B cell (primary cell): ENCODE measurements around the gene ZMIZ1.

Experiments used
- CTCF ChIP-seq: fragments of 200-600 bp; IDR thresholded peaks from one replicate; pipeline ENCODE4 v1.8.0; 2022; ENCODE audit warnings: antibody characterized with exemption, mild to moderate bottlenecking
- EZH2 ChIP-seq: IDR thresholded peaks from 2 replicates; pipeline ENCODE4 v1.6.1; 2012; ENCODE audit warnings: borderline replicate concordance, low read depth, mild to moderate bottlenecking, moderate library complexity, low read length; ENCODE audit not compliant: insufficient read depth, poor library complexity, severe bottlenecking

GRCh38 chr10:79152423-79152817 lies 83.7 kb downstream of the ZMIZ1 start:
- no peak for TF ChIP-seq CTCF
- no peak for TF ChIP-seq EZH2
